Endothelial cell of umbilical vein (primary cell): ENCODE data around the gene ADGRF3. TPM values are rescaled to one million over a fixed set of nuclear protein-coding genes. Genes with fewer than 3 reads are reported as not detected.

Experiments used
- BruUV-seq: library from RNA; stranded (reverse); fragments of 400-500 nt; replicated peaks from 2 replicates; lab custom pipeline; 2021; lab: Mats Ljungman, UMichigan
- CTCF ChIA-PET: fragments of 300-600, 350-600 bp; sonication (Branson Sonifier 250); formaldehyde crosslinking; loops from one replicate; lab custom pipeline; 2021; ENCODE audit warnings: antibody characterized with exemption, inconsistent platforms; lab: Charles Lee
- POLR2A ChIA-PET: fragments of 300-600, 350-600 bp; sonication (Branson Sonifier 250); formaldehyde crosslinking; loops from one replicate; lab custom pipeline; 2021; ENCODE audit warnings: antibody characterized with exemption, inconsistent platforms; lab: Charles Lee
- DNase-seq: peaks from one replicate; pipeline ENCODE4 v3.0.0-alpha.2; 2011; ENCODE audit warnings: low read depth, low spot score
- FAIRE-seq: peaks from 2 replicates; lab custom pipeline; 2011; peaks lifted over from hg19 to GRCh38; lab: Jason Lieb, UNC
- H2AFZ ChIP-seq: 2 replicates; pipeline ENCODE4 v1.6.0; 2012; ENCODE audit warnings: low read depth, low read length, control low read depth, inconsistent platforms
- H3K27ac ChIP-seq: 2 replicates; pipeline ENCODE4 v1.5.1; 2011; ENCODE audit warnings: low read depth, mild to moderate bottlenecking, control low read depth, low read length, moderate library complexity; ENCODE audit not compliant: insufficient read depth
- H3K27me3 ChIP-seq, 2 experiments: 2 replicates each; pipeline versions ENCODE4 v1.6.0 to v1.6.1; 2011; ENCODE audit warnings: low read length in 2 of 2, mixed read lengths in 1 of 2; ENCODE audit not compliant: control insufficient read depth in 2 of 2, insufficient read depth in 2 of 2
- H3K36me3 ChIP-seq, 2 experiments: 2 replicates in 1 of 2; 3 replicates in 1 of 2; pipeline ENCODE4 v1.5.1; 2011; ENCODE audit warnings: low read length in 2 of 2, mild to moderate bottlenecking in 1 of 2, moderate library complexity in 1 of 2; ENCODE audit not compliant: control insufficient read depth in 2 of 2, insufficient read depth in 2 of 2; ENCODE audit errors: extremely low read depth in 1 of 2
- H3K4me1 ChIP-seq: 3 replicates; pipeline ENCODE4 v1.5.1; 2011; ENCODE audit warnings: mild to moderate bottlenecking, low read length; ENCODE audit not compliant: control insufficient read depth, insufficient read depth; ENCODE audit errors: extremely low read depth
- H3K4me2 ChIP-seq: 2 replicates; pipeline ENCODE4 v1.6.1; 2011; ENCODE audit warnings: low read length, control low read depth, mixed read lengths; ENCODE audit not compliant: insufficient read depth
- H3K4me3 ChIP-seq, 3 experiments: fragments of 200-600 bp in 1 of 3; sonication (generic), shearing (Covaris generic) in 1 of 3; replicated peaks in 1 of 3; 2 replicates each; pipeline ENCODE4 v1.5.1; 2011 to 2016; ENCODE audit warnings: control low read depth in 3 of 3, low read length in 3 of 3, mild to moderate bottlenecking in 2 of 3, inconsistent platforms in 1 of 3, low read depth in 1 of 3, moderate library complexity in 1 of 3; ENCODE audit not compliant: insufficient read depth in 1 of 3
- H3K79me2 ChIP-seq: 2 replicates; pipeline ENCODE4 v1.6.0; 2012; ENCODE audit warnings: low read length, inconsistent platforms; ENCODE audit not compliant: control insufficient read depth, insufficient read depth
- H3K9ac ChIP-seq: replicated peaks from 2 replicates; pipeline ENCODE3; 2011; ENCODE audit warnings: low read length, control low read depth; ENCODE audit not compliant: insufficient read depth; ENCODE audit errors: extremely low read depth
- H3K9me1 ChIP-seq: replicated peaks from 3 replicates; pipeline ENCODE4 v1.6.0; 2011; ENCODE audit warnings: mild to moderate bottlenecking, low read length; ENCODE audit not compliant: control insufficient read depth, insufficient read depth; ENCODE audit errors: extremely low read depth
- H3K9me3 ChIP-seq: replicated peaks from 2 replicates; pipeline ENCODE4 v1.5.1; 2012; ENCODE audit warnings: low read length, inconsistent platforms; ENCODE audit not compliant: control insufficient read depth, insufficient read depth
- H4K20me1 ChIP-seq: replicated peaks from 2 replicates; pipeline ENCODE3; 2011; ENCODE audit warnings: mild to moderate bottlenecking, low read length; ENCODE audit not compliant: control insufficient read depth, insufficient read depth; ENCODE audit errors: extremely low read depth
- EZH2 ChIP-seq: IDR thresholded peaks from 2 replicates; pipeline ENCODE4 v1.6.1; 2012; ENCODE audit warnings: borderline replicate concordance, low read depth, mild to moderate bottlenecking, moderate library complexity, low read length, inconsistent platforms; ENCODE audit not compliant: severe bottlenecking
- FOS ChIP-seq: IDR thresholded peaks from 2 replicates; pipeline ENCODE4 v1.6.1; 2011; ENCODE audit warnings: mild to moderate bottlenecking, low read length, moderate library complexity, borderline replicate concordance; ENCODE audit not compliant: insufficient read depth
- GATA2 ChIP-seq: IDR thresholded peaks from 2 replicates; pipeline ENCODE4 v1.7.0; 2011; ENCODE audit warnings: low read depth, mild to moderate bottlenecking, moderate library complexity, mixed read lengths, low read length; ENCODE audit not compliant: insufficient read length, insufficient read depth
- JUN ChIP-seq: IDR thresholded peaks from 2 replicates; pipeline ENCODE4 v1.6.1; 2011; ENCODE audit warnings: borderline replicate concordance, low read depth; ENCODE audit not compliant: insufficient read length, insufficient read depth
- MYC ChIP-seq: IDR thresholded peaks from one replicate; pipeline ENCODE4 v1.6.1; 2011; ENCODE audit warnings: mild to moderate bottlenecking, low read depth, low read length
- POLR2A ChIP-seq: IDR thresholded peaks from 2 replicates; pipeline ENCODE4 v1.6.1; 2012; ENCODE audit warnings: low read depth, mild to moderate bottlenecking, control low read depth, low read length
- POLR2AphosphoS5 ChIP-seq: IDR thresholded peaks from 2 replicates; pipeline ENCODE4 v1.6.1; 2012; ENCODE audit warnings: low read depth, mild to moderate bottlenecking, control low read depth, low read length, moderate library complexity; ENCODE audit not compliant: insufficient read depth
- dilution Hi-C: fragments of 300-500 bp; cut with MboI; formaldehyde crosslinking; loops from one replicate; pipeline ENCODE4 v1.15.0; 2019; ENCODE audit warnings: low sequenced_read_pairs; ENCODE audit not compliant: extremely low pct_ligation_motif_present
- intact Hi-C: fragments of 100-400 bp; cut with micrococcal nuclease; formaldehyde crosslinking; loops from one replicate; pipeline ENCODE4 v1.10.0; 2022
- polyA plus RNA-seq, 4 experiments: library from polyadenylated mRNA; depleted of rRNA in 3 of 4; stranded (reverse) in 3 of 4; unstranded in 1 of 4; fragments of >200 nt; gene quantifications; 2 replicates each; pipeline versions ENCODE4 v1.2.1 to v1.2.3, GENCODE V29; 2011 to 2012; ENCODE audit warnings: missing spikeins in 1 of 4
- total RNA-seq: library from RNA; stranded (reverse); gene quantifications from 2 replicates; pipeline ENCODE4 v1.2.3, GENCODE V29; 2021
- TF ChIP-seq, protein P1 (sequence below): IDR thresholded peaks from 2 replicates; pipeline ENCODE4 v1.6.1; 2011; ENCODE audit not compliant: insufficient read depth, insufficient read length
- TF ChIP-seq, protein P2 (sequence below), 2 donors: IDR thresholded peaks; 1 replicate in 1 of 2; 2 replicates in 1 of 2; pipeline ENCODE4 v1.5.1; 2011; ENCODE audit warnings: low read length in 2 of 2, mild to moderate bottlenecking in 2 of 2, moderate library complexity in 2 of 2, control low read depth in 1 of 2, inconsistent platforms in 1 of 2, low read depth in 1 of 2; ENCODE audit not compliant: insufficient read depth in 1 of 2; ENCODE audit errors: extremely low read depth in 1 of 2

ADGRF3 gene
- total and polyA plus RNA-seq, 2 donors (not counting 3 experiments of a cell fraction or from before 2014, with no cell fraction given), result 0.21 to 0.73 TPM

DNA sequence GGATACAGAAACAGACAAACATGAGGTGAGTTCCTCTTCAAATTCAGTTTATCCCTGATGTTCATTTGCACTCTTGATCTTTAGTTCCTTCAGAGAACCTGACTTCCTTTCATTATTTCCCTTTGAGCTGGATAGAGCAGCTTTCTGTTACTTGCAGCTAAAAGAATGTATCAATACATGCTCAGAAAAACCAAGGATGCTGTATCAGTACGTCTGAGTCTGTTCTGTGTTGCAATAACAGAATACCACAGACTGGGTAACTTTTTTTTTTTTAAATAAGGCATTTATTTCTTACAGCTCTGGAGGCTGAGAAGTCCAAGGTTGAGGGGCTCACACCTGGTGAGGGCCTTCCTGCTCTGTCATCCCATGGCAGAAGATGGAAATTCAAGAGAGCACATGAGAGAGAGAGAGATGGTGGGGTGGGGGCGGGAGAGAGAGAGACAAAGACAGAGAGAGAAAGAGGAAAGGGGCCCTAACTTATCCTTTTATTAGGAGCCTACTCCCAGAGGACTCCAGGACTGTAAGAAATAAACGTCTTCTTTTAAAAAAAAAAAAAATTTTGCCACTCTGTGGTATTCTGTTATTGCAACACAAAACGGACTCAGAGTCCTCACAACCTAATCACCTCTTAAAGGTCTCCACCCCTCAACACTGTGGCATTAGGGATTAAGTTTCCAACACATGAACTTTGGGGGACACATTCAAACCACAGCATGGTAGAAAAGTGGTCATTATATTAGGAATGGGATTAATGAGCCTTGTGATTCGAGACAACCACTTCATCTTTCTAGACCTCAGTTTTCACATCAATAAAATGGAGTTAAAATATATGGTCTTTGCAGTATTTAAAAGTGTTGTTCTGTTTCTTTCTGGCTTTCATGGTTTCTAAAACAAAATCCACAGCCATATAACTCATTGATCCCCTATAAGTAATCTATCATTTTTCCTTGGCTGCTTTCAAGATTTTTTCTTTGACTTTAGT is 19.0 kb downstream of the ADGRF3 start:
- Histone ChIP-seq H4K20me1 (no peaks in the 10 kb centered on the region), H3K9me3 (no peaks in the 10 kb centered on the region), H3K27ac (no peak overlapping the region), H3K4me1 (no peaks in the 10 kb centered on the region), H2AFZ (no peak overlapping the region), H3K27me3 (no peaks in the 10 kb centered on the region), H3K36me3 (no peaks in the 10 kb centered on the region), H3K4me2 (no peak overlapping the region), H3K4me3 (no peak overlapping the region), H3K79me2 (no peaks in the 10 kb centered on the region), H3K9ac (no peak overlapping the region), H3K9me1 (no peaks in the 10 kb centered on the region)
- TF ChIP-seq EZH2 (no peak), FOS (no peak), GATA2 (no peak), POLR2A (no peak), POLR2AphosphoS5 (no peak), MYC (no peak), JUN (no peak)
- TF ChIP-seq, protein P1, sequence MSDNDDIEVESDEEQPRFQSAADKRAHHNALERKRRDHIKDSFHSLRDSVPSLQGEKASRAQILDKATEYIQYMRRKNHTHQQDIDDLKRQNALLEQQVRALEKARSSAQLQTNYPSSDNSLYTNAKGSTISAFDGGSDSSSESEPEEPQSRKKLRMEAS, result no peak
- TF ChIP-seq, protein P2, sequence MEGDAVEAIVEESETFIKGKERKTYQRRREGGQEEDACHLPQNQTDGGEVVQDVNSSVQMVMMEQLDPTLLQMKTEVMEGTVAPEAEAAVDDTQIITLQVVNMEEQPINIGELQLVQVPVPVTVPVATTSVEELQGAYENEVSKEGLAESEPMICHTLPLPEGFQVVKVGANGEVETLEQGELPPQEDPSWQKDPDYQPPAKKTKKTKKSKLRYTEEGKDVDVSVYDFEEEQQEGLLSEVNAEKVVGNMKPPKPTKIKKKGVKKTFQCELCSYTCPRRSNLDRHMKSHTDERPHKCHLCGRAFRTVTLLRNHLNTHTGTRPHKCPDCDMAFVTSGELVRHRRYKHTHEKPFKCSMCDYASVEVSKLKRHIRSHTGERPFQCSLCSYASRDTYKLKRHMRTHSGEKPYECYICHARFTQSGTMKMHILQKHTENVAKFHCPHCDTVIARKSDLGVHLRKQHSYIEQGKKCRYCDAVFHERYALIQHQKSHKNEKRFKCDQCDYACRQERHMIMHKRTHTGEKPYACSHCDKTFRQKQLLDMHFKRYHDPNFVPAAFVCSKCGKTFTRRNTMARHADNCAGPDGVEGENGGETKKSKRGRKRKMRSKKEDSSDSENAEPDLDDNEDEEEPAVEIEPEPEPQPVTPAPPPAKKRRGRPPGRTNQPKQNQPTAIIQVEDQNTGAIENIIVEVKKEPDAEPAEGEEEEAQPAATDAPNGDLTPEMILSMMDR (IDR thresholded peaks at IDR 0.05; ENCODE audit: extremely low read depth in 1 of 2, insufficient read depth in 1 of 2, low read depth in 1 of 2, low read length in 2 of 2), result no peak
- dilution Hi-C loops, result no loop called here
- FAIRE-seq (no peak), DNase-seq (no peak)
- CTCF ChIA-PET, result interaction anchor here (0.7 to 2.8 kb wide), 8 partner anchors 11 to 377 kb away, joined by 3 to 10 read pairs (median 4); no protein-coding TSS in a partner anchor
- intact Hi-C loops, result no loop called here
- POLR2A ChIA-PET, result no interaction called here
- no TSS peak for BruUV-seq
